Mesothelial cell of epicardium (in vitro differentiated cells): ENCODE measurements around the gene SBF2. TPM values are rescaled to one million over a fixed set of nuclear protein-coding genes. Genes with fewer than 3 reads are reported as not detected.
A peak's percentile ranks its signal among the peaks of the same experiment; 100 is the strongest.

ENCODE experiments used
- DNase-seq, 2 experiments: peaks; one replicate each; pipeline ENCODE4 v3.0.0; 2021; ENCODE audit warnings: low spot score in 2 of 2; ENCODE audit not compliant: unreplicated experiment in 2 of 2
- H3K27ac Mint-ChIP-seq: 2 replicates; pipeline ENCODE4 v1.8.0; 2021; ENCODE audit warnings: mixed read lengths
- H3K27me3 Mint-ChIP-seq: 2 replicates; pipeline ENCODE4 v1.8.0; 2021; ENCODE audit warnings: low read depth, mixed read lengths
- H3K36me3 Mint-ChIP-seq: 2 replicates; pipeline ENCODE4 v1.8.0; 2021; ENCODE audit warnings: mixed read lengths
- H3K4me1 Mint-ChIP-seq: 2 replicates; pipeline ENCODE4 v1.8.0; 2021; ENCODE audit warnings: mixed read lengths
- H3K4me3 Mint-ChIP-seq: 2 replicates; pipeline ENCODE4 v1.8.0; 2021; ENCODE audit warnings: mild to moderate bottlenecking, moderate library complexity, mixed read lengths
- H3K9me3 Mint-ChIP-seq: 2 replicates; pipeline ENCODE4 v1.8.0; 2021; ENCODE audit warnings: mixed read lengths
- total RNA-seq: library from RNA; stranded (reverse); gene quantifications from 3 replicates; pipeline ENCODE4 v1.2.1, GENCODE V29; 2021
- TF ChIP-seq, protein P1 (sequence below): fragments of 200-600 bp; sonication (generic); IDR thresholded peaks from one replicate; pipeline ENCODE4 v1.5.0; 2021; ENCODE audit warnings: antibody characterized with exemption; ENCODE audit not compliant: unreplicated experiment

SBF2 gene
- total RNA-seq, 1 donor from 2014 or later = 58.4 TPM

- H3K27ac Mint-ChIP-seq = peak within 1 kb of the TSS; percentile 83
- peaks cover 44% of the 10 kb centered on the region for H3K27me3 Mint-ChIP-seq
- DNase-seq = peak in 1 of 2 experiments; percentile 69
- H3K4me3 Mint-ChIP-seq = peak within 1 kb of the TSS; percentile 97
- no peaks in the 10 kb centered on the region for H3K36me3 Mint-ChIP-seq
- TF ChIP-seq, protein P1, sequence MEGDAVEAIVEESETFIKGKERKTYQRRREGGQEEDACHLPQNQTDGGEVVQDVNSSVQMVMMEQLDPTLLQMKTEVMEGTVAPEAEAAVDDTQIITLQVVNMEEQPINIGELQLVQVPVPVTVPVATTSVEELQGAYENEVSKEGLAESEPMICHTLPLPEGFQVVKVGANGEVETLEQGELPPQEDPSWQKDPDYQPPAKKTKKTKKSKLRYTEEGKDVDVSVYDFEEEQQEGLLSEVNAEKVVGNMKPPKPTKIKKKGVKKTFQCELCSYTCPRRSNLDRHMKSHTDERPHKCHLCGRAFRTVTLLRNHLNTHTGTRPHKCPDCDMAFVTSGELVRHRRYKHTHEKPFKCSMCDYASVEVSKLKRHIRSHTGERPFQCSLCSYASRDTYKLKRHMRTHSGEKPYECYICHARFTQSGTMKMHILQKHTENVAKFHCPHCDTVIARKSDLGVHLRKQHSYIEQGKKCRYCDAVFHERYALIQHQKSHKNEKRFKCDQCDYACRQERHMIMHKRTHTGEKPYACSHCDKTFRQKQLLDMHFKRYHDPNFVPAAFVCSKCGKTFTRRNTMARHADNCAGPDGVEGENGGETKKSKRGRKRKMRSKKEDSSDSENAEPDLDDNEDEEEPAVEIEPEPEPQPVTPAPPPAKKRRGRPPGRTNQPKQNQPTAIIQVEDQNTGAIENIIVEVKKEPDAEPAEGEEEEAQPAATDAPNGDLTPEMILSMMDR = peak; percentile 62
- H3K9me3 Mint-ChIP-seq = no peaks in the 10 kb centered on the region
- H3K4me1 Mint-ChIP-seq = peaks cover 32% of the 10 kb centered on the region
Observed at GRCh38 chr11:10304495-10305261, 10.7 kb upstream of the SBF2 start, which contains the start of gene ADM. TSS of gene ADM (plus strand) at chr11:10305073. CDS start at chr11:10305701, 628 bp downstream.

- peak in 1 of 2 experiments; percentile 42 for DNase-seq
- Mint-ChIP-seq H3K27ac (peak overlapping the region; percentile 93), H3K27me3 (peaks cover 36% of the 10 kb centered on the region)
Observed at GRCh38 chr11:10303558-10304363, 9.7 kb upstream of the SBF2 start.

GRCh38 chr11:10302744-10303557, 8.9 kb upstream of the SBF2 start:
- peak in 1 of 2 experiments; percentile 73 for DNase-seq
- TF ChIP-seq, protein P1 = no peak

More at GRCh38 chr11:10303558-10304363, 9.7 kb upstream of the SBF2 start:
- Mint-ChIP-seq H3K36me3 (no peaks in the 10 kb centered on the region), H3K4me1 (peaks cover 32% of the 10 kb centered on the region), H3K9me3 (no peaks in the 10 kb centered on the region), H3K4me3 (peak overlapping the region; percentile 97)
- TF ChIP-seq, protein P1 = no peak

GRCh38 chr11:10302359-10302743, 8.3 kb upstream of the SBF2 start:
- peak in 1 of 2 experiments; percentile 38 for DNase-seq
- peak overlapping the region; percentile 93 for H3K27ac Mint-ChIP-seq
- peak overlapping the region; percentile 97 for H3K4me3 Mint-ChIP-seq
- H3K4me1 Mint-ChIP-seq = peaks cover 36% of the 10 kb centered on the region
- no peaks in the 10 kb centered on the region for H3K9me3 Mint-ChIP-seq
- TF ChIP-seq, protein P1 = no peak
- no peaks in the 10 kb centered on the region for H3K36me3 Mint-ChIP-seq
- peaks cover 24% of the 10 kb centered on the region for H3K27me3 Mint-ChIP-seq

More at GRCh38 chr11:10302744-10303557, 8.9 kb upstream of the SBF2 start:
- Mint-ChIP-seq H3K27ac (peak overlapping the region; percentile 93), H3K9me3 (no peaks in the 10 kb centered on the region), H3K4me3 (peak overlapping the region; percentile 97), H3K36me3 (no peaks in the 10 kb centered on the region), H3K4me1 (peaks cover 32% of the 10 kb centered on the region), H3K27me3 (peaks cover 29% of the 10 kb centered on the region)
